ENCODE measurements around the gene SLC5A5. TPM values are rescaled to one million over a fixed set of nuclear protein-coding genes. Genes with fewer than 3 reads are reported as not detected.
A peak's percentile ranks its signal among the peaks of the same experiment; 100 is the strongest.

Gene SLC5A5
- total and polyA plus RNA-seq, 10 of the 15 experiments (the other 5 are each of a cell fraction or from before 2014, with no cell fraction given): 0.02 to 0.08 (median 0.05) TPM; not detected in 3

- TF ChIP-seq ZNF687 (IDR thresholded peaks at IDR 0.05) (peak; percentile 89), ZNF622 (IDR thresholded peaks at IDR 0.05) (no peak), USF1 (IDR thresholded peaks at IDR 0.05; ENCODE audit: borderline replicate concordance, extremely low read length, insufficient read depth, low read depth, low read length) (no peak), NR2F1 (conservative IDR thresholded peaks at IDR 0.05) (0 out of 2 replicates have a peak, but pooled peaks have one; percentile 35), PRDM15 (CRISPR knock-in tag; IDR thresholded peaks at IDR 0.05) (no peak)
- TF ChIP-seq, protein P1, sequence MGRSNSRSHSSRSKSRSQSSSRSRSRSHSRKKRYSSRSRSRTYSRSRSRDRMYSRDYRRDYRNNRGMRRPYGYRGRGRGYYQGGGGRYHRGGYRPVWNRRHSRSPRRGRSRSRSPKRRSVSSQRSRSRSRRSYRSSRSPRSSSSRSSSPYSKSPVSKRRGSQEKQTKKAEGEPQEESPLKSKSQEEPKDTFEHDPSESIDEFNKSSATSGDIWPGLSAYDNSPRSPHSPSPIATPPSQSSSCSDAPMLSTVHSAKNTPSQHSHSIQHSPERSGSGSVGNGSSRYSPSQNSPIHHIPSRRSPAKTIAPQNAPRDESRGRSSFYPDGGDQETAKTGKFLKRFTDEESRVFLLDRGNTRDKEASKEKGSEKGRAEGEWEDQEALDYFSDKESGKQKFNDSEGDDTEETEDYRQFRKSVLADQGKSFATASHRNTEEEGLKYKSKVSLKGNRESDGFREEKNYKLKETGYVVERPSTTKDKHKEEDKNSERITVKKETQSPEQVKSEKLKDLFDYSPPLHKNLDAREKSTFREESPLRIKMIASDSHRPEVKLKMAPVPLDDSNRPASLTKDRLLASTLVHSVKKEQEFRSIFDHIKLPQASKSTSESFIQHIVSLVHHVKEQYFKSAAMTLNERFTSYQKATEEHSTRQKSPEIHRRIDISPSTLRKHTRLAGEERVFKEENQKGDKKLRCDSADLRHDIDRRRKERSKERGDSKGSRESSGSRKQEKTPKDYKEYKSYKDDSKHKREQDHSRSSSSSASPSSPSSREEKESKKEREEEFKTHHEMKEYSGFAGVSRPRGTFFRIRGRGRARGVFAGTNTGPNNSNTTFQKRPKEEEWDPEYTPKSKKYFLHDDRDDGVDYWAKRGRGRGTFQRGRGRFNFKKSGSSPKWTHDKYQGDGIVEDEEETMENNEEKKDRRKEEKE (IDR thresholded peaks at IDR 0.05): no peak
- TF ChIP-seq, protein P2, sequence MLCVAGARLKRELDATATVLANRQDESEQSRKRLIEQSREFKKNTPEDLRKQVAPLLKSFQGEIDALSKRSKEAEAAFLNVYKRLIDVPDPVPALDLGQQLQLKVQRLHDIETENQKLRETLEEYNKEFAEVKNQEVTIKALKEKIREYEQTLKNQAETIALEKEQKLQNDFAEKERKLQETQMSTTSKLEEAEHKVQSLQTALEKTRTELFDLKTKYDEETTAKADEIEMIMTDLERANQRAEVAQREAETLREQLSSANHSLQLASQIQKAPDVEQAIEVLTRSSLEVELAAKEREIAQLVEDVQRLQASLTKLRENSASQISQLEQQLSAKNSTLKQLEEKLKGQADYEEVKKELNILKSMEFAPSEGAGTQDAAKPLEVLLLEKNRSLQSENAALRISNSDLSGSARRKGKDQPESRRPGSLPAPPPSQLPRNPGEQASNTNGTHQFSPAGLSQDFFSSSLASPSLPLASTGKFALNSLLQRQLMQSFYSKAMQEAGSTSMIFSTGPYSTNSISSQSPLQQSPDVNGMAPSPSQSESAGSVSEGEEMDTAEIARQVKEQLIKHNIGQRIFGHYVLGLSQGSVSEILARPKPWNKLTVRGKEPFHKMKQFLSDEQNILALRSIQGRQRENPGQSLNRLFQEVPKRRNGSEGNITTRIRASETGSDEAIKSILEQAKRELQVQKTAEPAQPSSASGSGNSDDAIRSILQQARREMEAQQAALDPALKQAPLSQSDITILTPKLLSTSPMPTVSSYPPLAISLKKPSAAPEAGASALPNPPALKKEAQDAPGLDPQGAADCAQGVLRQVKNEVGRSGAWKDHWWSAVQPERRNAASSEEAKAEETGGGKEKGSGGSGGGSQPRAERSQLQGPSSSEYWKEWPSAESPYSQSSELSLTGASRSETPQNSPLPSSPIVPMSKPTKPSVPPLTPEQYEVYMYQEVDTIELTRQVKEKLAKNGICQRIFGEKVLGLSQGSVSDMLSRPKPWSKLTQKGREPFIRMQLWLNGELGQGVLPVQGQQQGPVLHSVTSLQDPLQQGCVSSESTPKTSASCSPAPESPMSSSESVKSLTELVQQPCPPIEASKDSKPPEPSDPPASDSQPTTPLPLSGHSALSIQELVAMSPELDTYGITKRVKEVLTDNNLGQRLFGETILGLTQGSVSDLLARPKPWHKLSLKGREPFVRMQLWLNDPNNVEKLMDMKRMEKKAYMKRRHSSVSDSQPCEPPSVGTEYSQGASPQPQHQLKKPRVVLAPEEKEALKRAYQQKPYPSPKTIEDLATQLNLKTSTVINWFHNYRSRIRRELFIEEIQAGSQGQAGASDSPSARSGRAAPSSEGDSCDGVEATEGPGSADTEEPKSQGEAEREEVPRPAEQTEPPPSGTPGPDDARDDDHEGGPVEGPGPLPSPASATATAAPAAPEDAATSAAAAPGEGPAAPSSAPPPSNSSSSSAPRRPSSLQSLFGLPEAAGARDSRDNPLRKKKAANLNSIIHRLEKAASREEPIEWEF (IDR thresholded peaks at IDR 0.05; ENCODE audit: insufficient replicate concordance, low read depth, low read length): no peak
These were observed 24.0 kb upstream of the SLC5A5 start, which contains the start of gene JAK3 (continued) for GRCh38 chr19:17847538-17848366.
